Measurements from ENCODE around the gene SPANXA1.
"Not testable (repeated sequence)": the region's sequence is repeated elsewhere in the genome, so short reads cannot be mapped to it uniquely, and the experiment has no call there.

- TF ChIP-seq, protein P1, sequence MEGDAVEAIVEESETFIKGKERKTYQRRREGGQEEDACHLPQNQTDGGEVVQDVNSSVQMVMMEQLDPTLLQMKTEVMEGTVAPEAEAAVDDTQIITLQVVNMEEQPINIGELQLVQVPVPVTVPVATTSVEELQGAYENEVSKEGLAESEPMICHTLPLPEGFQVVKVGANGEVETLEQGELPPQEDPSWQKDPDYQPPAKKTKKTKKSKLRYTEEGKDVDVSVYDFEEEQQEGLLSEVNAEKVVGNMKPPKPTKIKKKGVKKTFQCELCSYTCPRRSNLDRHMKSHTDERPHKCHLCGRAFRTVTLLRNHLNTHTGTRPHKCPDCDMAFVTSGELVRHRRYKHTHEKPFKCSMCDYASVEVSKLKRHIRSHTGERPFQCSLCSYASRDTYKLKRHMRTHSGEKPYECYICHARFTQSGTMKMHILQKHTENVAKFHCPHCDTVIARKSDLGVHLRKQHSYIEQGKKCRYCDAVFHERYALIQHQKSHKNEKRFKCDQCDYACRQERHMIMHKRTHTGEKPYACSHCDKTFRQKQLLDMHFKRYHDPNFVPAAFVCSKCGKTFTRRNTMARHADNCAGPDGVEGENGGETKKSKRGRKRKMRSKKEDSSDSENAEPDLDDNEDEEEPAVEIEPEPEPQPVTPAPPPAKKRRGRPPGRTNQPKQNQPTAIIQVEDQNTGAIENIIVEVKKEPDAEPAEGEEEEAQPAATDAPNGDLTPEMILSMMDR (IDR thresholded peaks at IDR 0.05), result not testable (repeated sequence)
- TF ChIP-seq POLR2A (IDR thresholded peaks at IDR 0.05), result not testable (repeated sequence)
Observed at GRCh38 chrX:141589408-141589807, 4.9 kb upstream of the SPANXA1 start, which contains the start of gene SPANXA2.
